SK-N-SH (cell line): ENCODE results near the gene TNFSF11. TPM values are rescaled to one million over a fixed set of nuclear protein-coding genes. Genes with fewer than 3 reads are reported as not detected.

Experiments
- CTCF ChIA-PET: fragments of 300-600, 350-600 bp; formaldehyde crosslinking; extraction: SDS; loops from one replicate; lab custom pipeline; 2021; lab: Yijun Ruan, JAX
- POLR2A ChIA-PET: fragments of 350-600 bp; sonication (Branson Sonifier 250); formaldehyde crosslinking; extraction: SDS; loops from one replicate; lab custom pipeline; 2020; ENCODE audit warnings: antibody characterized with exemption, inconsistent platforms; lab: Yijun Ruan, JAX
- DNase-seq: peaks from one replicate; pipeline ENCODE4 v3.0.0; 2012
- H2AFZ ChIP-seq: fragments of 200-600 bp; sonication (generic); 2 replicates; pipeline ENCODE4 v1.8.1; 2016; ENCODE audit warnings: antibody characterized with exemption, mild to moderate bottlenecking, low read depth
- H3F3A ChIP-seq: fragments of 200-600 bp; sonication (generic); replicated peaks from 2 replicates; pipeline ENCODE3; 2016; ENCODE audit warnings: antibody characterized with exemption, mild to moderate bottlenecking; ENCODE audit not compliant: insufficient read depth
- H3K27ac ChIP-seq, 2 experiments: fragments of 200-500 bp in 1 of 2; fragments of 200-600 bp in 1 of 2; sonication (Bioruptor generic) in 1 of 2; sonication (generic), shearing (Covaris generic) in 1 of 2; 2 replicates each; pipeline versions ENCODE4 v1.5.1 to v1.6.1; 2014 to 2016; ENCODE audit warnings: low read depth in 2 of 2, inconsistent platforms in 1 of 2, low read length in 1 of 2, mild to moderate bottlenecking in 1 of 2, mixed read lengths in 1 of 2
- H3K27me3 ChIP-seq: fragments of 200-600 bp; sonication (generic), shearing (Covaris generic); 2 replicates; pipeline ENCODE4 v1.6.1; 2016; ENCODE audit warnings: mixed run types; ENCODE audit not compliant: insufficient read depth
- H3K36me3 ChIP-seq, 2 experiments: fragments of 200-500 bp in 1 of 2; fragments of 200-600 bp in 1 of 2; sonication (Bioruptor generic) in 1 of 2; sonication (generic) in 1 of 2; replicated peaks in 1 of 2; 2 replicates each; pipeline versions ENCODE3 to v1.5.1; 2014 to 2016; ENCODE audit warnings: low read length in 1 of 2, mild to moderate bottlenecking in 1 of 2; ENCODE audit not compliant: insufficient read depth in 2 of 2, control insufficient read depth in 1 of 2
- H3K4me1 ChIP-seq, 2 experiments: fragments of 200-500 bp in 1 of 2; fragments of 200-600 bp in 1 of 2; sonication (Bioruptor generic) in 1 of 2; sonication (generic), shearing (Covaris generic) in 1 of 2; 2 replicates each; pipeline versions ENCODE4 v1.5.1 to v1.6.1; 2014 to 2016; ENCODE audit warnings: low read depth in 1 of 2, low read length in 1 of 2, mixed run types in 1 of 2; ENCODE audit not compliant: insufficient read depth in 2 of 2, control insufficient read depth in 1 of 2
- H3K4me2 ChIP-seq: fragments of 200-600 bp; sonication (generic), shearing (Covaris generic); 2 replicates; pipeline ENCODE4 v1.6.1; 2017; ENCODE audit warnings: mixed run types
- H3K4me3 ChIP-seq, 2 experiments: fragments of 200-500 bp in 1 of 2; fragments of 200-600 bp in 1 of 2; sonication (Bioruptor generic) in 1 of 2; sonication (generic), shearing (Covaris generic) in 1 of 2; 2 replicates each; pipeline versions ENCODE4 v1.5.1 to v1.8.1; 2014 to 2016; ENCODE audit warnings: low read depth in 2 of 2, inconsistent platforms in 1 of 2, low read length in 1 of 2, mild to moderate bottlenecking in 1 of 2, mixed read lengths in 1 of 2, moderate library complexity in 1 of 2
- H3K79me2 ChIP-seq: fragments of 200-600 bp; sonication (generic); 2 replicates; pipeline ENCODE4 v1.8.1; 2017; ENCODE audit warnings: mild to moderate bottlenecking; ENCODE audit not compliant: insufficient read depth
- H3K9ac ChIP-seq: fragments of 200-600 bp; sonication (generic); 2 replicates; pipeline ENCODE4 v1.6.1; 2017; ENCODE audit warnings: mixed run types
- H3K9me2 ChIP-seq: fragments of 200-600 bp; sonication (generic); 2 replicates; pipeline ENCODE4 v1.6.1; 2017; ENCODE audit warnings: mixed run types
- H3K9me3 ChIP-seq: fragments of 200-600 bp; sonication (generic); 2 replicates; pipeline ENCODE4 v1.6.1; 2017; ENCODE audit warnings: mixed run types, mild to moderate bottlenecking, moderate library complexity
- H4K20me1 ChIP-seq: fragments of 200-600 bp; sonication (generic); 2 replicates; pipeline ENCODE4 v1.6.1; 2017; ENCODE audit warnings: mild to moderate bottlenecking, mixed run types; ENCODE audit not compliant: insufficient read depth
- ELF1 ChIP-seq: IDR thresholded peaks from 2 replicates; pipeline ENCODE4 v1.4.0; 2012
- EZH2phosphoT487 ChIP-seq: fragments of 200-600 bp; sonication (generic); IDR thresholded peaks from 2 replicates; pipeline ENCODE4 v1.6.1; 2017; ENCODE audit warnings: low read depth, mixed run types, mild to moderate bottlenecking, antibody characterized with exemption, moderate library complexity, borderline replicate concordance
- GATA2 ChIP-seq: sonication (generic); formaldehyde crosslinking; IDR thresholded peaks from 2 replicates; pipeline ENCODE4 v1.5.0; 2020; ENCODE audit warnings: mild to moderate bottlenecking, missing genetic modification reagents
- MXI1 ChIP-seq: IDR thresholded peaks from 2 replicates; pipeline ENCODE4 v1.6.1; 2012; ENCODE audit warnings: mild to moderate bottlenecking, low read depth, low read length, improper control_type of control experiment
- NFIC ChIP-seq: IDR thresholded peaks from 2 replicates; pipeline ENCODE4 v1.4.0; 2012; ENCODE audit warnings: borderline replicate concordance
- RXRA ChIP-seq: IDR thresholded peaks from 2 replicates; pipeline ENCODE4 v1.4.0; 2012; ENCODE audit warnings: low read depth, mild to moderate bottlenecking, borderline replicate concordance
- SIN3A ChIP-seq: IDR thresholded peaks from 2 replicates; pipeline ENCODE4 v1.6.1; 2012; ENCODE audit warnings: low read depth, mild to moderate bottlenecking, low read length, moderate library complexity, borderline replicate concordance
- SMC3 ChIP-seq: IDR thresholded peaks from 2 replicates; pipeline ENCODE4 v1.6.1; 2012; ENCODE audit warnings: low read depth, low read length, improper control_type of control experiment
- TEAD4 ChIP-seq: IDR thresholded peaks from 2 replicates; pipeline ENCODE4 v1.4.0; 2012; ENCODE audit warnings: mild to moderate bottlenecking, borderline replicate concordance; ENCODE audit not compliant: insufficient read depth
- WGBS: methylation state at CpG from one replicate; pipeline ENCODE4 v1.1.6; 2017; ENCODE audit warnings: low lambda C conversion rate; 5-methylcytosine and 5-hydroxymethylcytosine counted together
- polyA plus RNA-seq, 3 experiments: library from polyadenylated mRNA; depleted of rRNA; stranded (reverse); fragments of >200 nt; gene quantifications; 2 replicates each; pipeline ENCODE4 v1.2.3, GENCODE V29; 2012
- TF ChIP-seq, protein P1 (sequence below): fragments of 150-350 bp; IDR thresholded peaks from 2 replicates; pipeline ENCODE4 v1.6.1; 2016; ENCODE audit warnings: mild to moderate bottlenecking, low read depth, low read length
- TF ChIP-seq, protein P2 (sequence below): fragments of 150-350 bp; IDR thresholded peaks from 2 replicates; pipeline ENCODE4 v1.6.1; 2017; ENCODE audit warnings: antibody characterized with exemption, low read length, low read depth, borderline replicate concordance
- TF ChIP-seq, protein P3 (sequence below): IDR thresholded peaks from 2 replicates; pipeline ENCODE4 v1.6.1; 2012; ENCODE audit warnings: mild to moderate bottlenecking, low read depth, low read length, moderate library complexity
- TF ChIP-seq, protein P4 (sequence below): IDR thresholded peaks from 2 replicates; pipeline ENCODE4 v1.4.0; 2012; ENCODE audit warnings: low read depth

Gene TNFSF11
- polyA plus RNA-seq, 1 of the 3 experiments (the other 2 are of a cell fraction), result not detected

DNA sequence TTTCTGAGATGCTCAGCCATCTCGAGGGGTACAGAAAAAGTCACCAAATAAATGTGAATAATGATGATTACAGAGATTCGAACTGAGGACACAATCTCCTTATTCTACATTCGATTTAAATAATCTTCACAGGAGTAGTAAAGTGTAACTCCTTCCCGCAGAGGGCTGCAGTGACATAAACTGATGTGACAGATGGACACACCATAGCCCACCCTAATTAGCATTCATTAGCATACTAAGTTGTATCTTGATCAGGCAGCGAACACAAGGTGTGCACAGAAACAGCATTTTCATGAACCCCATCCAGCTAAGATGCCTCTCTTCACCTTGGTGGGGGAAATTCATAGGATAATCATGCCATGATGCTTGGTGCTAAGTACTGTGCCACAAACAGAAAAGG is 83.0 kb downstream of the TNFSF11 start:
- no peaks in the 10 kb centered on the region for H4K20me1 ChIP-seq
- H3F3A ChIP-seq, result no peaks in the 10 kb centered on the region
- no peaks in the 10 kb centered on the region for H3K79me2 ChIP-seq
- no peak overlapping the region for H3K4me2 ChIP-seq
- H3K9ac ChIP-seq, result no peak overlapping the region
- H3K9me3 ChIP-seq, result no peaks in the 10 kb centered on the region
- TF ChIP-seq, protein P1, sequence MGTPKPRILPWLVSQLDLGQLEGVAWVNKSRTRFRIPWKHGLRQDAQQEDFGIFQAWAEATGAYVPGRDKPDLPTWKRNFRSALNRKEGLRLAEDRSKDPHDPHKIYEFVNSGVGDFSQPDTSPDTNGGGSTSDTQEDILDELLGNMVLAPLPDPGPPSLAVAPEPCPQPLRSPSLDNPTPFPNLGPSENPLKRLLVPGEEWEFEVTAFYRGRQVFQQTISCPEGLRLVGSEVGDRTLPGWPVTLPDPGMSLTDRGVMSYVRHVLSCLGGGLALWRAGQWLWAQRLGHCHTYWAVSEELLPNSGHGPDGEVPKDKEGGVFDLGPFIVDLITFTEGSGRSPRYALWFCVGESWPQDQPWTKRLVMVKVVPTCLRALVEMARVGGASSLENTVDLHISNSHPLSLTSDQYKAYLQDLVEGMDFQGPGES, result no peak
- TF ChIP-seq TEAD4, result no peak
- no peak for TF ChIP-seq NFIC
- no peak for TF ChIP-seq SMC3
- no peak for TF ChIP-seq GATA2 (CRISPR knock-in tag)
- no peak for TF ChIP-seq ELF1
- TF ChIP-seq RXRA, result no peak
- TF ChIP-seq, protein P2, sequence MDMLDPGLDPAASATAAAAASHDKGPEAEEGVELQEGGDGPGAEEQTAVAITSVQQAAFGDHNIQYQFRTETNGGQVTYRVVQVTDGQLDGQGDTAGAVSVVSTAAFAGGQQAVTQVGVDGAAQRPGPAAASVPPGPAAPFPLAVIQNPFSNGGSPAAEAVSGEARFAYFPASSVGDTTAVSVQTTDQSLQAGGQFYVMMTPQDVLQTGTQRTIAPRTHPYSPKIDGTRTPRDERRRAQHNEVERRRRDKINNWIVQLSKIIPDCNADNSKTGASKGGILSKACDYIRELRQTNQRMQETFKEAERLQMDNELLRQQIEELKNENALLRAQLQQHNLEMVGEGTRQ, result no peak
- TF ChIP-seq SIN3A, result no peak
- no peak for TF ChIP-seq MXI1
- no peak for TF ChIP-seq EZH2phosphoT487
- TF ChIP-seq, protein P3, sequence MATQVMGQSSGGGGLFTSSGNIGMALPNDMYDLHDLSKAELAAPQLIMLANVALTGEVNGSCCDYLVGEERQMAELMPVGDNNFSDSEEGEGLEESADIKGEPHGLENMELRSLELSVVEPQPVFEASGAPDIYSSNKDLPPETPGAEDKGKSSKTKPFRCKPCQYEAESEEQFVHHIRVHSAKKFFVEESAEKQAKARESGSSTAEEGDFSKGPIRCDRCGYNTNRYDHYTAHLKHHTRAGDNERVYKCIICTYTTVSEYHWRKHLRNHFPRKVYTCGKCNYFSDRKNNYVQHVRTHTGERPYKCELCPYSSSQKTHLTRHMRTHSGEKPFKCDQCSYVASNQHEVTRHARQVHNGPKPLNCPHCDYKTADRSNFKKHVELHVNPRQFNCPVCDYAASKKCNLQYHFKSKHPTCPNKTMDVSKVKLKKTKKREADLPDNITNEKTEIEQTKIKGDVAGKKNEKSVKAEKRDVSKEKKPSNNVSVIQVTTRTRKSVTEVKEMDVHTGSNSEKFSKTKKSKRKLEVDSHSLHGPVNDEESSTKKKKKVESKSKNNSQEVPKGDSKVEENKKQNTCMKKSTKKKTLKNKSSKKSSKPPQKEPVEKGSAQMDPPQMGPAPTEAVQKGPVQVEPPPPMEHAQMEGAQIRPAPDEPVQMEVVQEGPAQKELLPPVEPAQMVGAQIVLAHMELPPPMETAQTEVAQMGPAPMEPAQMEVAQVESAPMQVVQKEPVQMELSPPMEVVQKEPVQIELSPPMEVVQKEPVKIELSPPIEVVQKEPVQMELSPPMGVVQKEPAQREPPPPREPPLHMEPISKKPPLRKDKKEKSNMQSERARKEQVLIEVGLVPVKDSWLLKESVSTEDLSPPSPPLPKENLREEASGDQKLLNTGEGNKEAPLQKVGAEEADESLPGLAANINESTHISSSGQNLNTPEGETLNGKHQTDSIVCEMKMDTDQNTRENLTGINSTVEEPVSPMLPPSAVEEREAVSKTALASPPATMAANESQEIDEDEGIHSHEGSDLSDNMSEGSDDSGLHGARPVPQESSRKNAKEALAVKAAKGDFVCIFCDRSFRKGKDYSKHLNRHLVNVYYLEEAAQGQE, result no peak
- TF ChIP-seq, protein P4, sequence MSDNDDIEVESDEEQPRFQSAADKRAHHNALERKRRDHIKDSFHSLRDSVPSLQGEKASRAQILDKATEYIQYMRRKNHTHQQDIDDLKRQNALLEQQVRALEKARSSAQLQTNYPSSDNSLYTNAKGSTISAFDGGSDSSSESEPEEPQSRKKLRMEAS, result no peak
- TF ChIP-seq, all 33 proteins: peak for 0
- H3K4me1 ChIP-seq, result no peaks in the 10 kb centered on the region
- POLR2A ChIA-PET, result no interaction called here
- H3K36me3 ChIP-seq, result no peaks in the 10 kb centered on the region
- CTCF ChIA-PET, result no interaction called here
- WGBS, result 54% methylated on average over 5 of the region's 5 CpGs
- no peak for DNase-seq
- H3K9me2 ChIP-seq, result no peaks in the 10 kb centered on the region
- no peak overlapping the region for H3K4me3 ChIP-seq
- H3K27me3 ChIP-seq, result peaks cover 18% of the 10 kb centered on the region; the same call in 1 of the 2 replicates
- H3K27ac ChIP-seq, result no peak overlapping the region
- H2AFZ ChIP-seq, result no peak overlapping the region

Other genes starting within 250 kb of the TNFSF11 start
- not detected in 2 replicates for gene FAM216B, start 207.4 kb downstream of the TNFSF11 start, polyA plus RNA-seq (2012; rRNA removed)